HG03520 (cell line): Measurements from ENCODE around the gene ARID4A.
"Not testable (repeated sequence)": the region's sequence is repeated elsewhere in the genome, so short reads cannot be mapped to it uniquely, and the experiment has no call there.

Experiments used
- ATAC-seq: cut with Tn5 transposase; IDR thresholded peaks from one replicate; pipeline ENCODE4 v1.9.1; 2021; ENCODE audit warnings: mild to moderate bottlenecking, moderate library complexity; ENCODE audit not compliant: unreplicated experiment

The ARID4A gene, protein sequence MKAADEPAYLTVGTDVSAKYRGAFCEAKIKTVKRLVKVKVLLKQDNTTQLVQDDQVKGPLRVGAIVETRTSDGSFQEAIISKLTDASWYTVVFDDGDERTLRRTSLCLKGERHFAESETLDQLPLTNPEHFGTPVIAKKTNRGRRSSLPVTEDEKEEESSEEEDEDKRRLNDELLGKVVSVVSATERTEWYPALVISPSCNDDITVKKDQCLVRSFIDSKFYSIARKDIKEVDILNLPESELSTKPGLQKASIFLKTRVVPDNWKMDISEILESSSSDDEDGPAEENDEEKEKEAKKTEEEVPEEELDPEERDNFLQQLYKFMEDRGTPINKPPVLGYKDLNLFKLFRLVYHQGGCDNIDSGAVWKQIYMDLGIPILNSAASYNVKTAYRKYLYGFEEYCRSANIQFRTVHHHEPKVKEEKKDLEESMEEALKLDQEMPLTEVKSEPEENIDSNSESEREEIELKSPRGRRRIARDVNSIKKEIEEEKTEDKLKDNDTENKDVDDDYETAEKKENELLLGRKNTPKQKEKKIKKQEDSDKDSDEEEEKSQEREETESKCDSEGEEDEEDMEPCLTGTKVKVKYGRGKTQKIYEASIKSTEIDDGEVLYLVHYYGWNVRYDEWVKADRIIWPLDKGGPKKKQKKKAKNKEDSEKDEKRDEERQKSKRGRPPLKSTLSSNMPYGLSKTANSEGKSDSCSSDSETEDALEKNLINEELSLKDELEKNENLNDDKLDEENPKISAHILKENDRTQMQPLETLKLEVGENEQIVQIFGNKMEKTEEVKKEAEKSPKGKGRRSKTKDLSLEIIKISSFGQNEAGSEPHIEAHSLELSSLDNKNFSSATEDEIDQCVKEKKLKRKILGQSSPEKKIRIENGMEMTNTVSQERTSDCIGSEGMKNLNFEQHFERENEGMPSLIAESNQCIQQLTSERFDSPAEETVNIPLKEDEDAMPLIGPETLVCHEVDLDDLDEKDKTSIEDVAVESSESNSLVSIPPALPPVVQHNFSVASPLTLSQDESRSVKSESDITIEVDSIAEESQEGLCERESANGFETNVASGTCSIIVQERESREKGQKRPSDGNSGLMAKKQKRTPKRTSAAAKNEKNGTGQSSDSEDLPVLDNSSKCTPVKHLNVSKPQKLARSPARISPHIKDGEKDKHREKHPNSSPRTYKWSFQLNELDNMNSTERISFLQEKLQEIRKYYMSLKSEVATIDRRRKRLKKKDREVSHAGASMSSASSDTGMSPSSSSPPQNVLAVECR

DNA sequence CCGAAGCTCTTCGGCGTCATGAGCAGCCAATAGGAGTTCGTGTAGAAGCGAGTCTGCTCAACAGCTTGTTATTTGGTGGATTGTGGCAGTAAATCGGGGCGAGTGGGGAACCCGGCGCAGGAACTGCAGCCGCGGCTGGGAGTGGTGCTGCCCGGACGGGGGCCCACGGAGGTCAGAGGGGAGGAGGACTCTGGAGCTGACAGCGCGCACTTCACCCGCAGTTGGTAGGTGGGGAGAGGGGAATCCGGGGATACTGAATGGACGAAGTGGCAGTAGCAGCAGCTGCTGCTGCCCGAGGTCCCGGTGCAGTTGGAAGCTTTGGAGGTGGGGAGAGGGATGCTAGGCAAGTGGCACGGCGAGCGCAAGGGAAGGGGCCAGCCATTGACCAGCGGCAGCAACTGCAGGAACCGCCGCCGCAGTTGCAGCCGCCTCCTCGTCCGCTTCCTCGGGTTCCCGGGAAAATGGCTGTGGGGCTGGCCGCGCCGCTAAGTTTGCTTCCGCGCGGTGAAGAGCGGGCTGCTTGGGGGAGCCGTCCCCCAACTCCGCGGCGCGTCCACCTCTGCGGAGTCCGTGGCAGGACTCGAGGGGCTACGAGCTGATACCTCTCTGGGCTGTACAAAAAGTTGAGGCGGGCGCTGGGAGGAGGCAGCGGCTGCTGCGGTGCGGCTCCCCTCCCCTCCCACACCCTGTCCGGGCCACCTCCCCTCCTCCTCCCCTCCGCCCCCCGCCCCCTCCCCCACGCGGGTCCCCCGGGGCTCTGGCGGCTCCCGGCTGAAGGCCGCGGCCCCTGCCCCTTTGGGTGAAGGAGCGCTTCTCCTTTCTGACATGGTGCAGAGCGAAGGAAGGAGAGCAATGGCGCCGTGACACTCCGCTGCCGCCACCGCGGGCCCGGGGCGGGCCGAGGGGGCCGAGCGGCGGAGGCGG is at the start of gene ARID4A:
TSS of gene ARID4A (plus strand) at position 79 of the 924 bp plus-strand sequence. CDS start 1,300 bp downstream, outside the sequence.
- ATAC-seq, result peak; percentile 11

DNA sequence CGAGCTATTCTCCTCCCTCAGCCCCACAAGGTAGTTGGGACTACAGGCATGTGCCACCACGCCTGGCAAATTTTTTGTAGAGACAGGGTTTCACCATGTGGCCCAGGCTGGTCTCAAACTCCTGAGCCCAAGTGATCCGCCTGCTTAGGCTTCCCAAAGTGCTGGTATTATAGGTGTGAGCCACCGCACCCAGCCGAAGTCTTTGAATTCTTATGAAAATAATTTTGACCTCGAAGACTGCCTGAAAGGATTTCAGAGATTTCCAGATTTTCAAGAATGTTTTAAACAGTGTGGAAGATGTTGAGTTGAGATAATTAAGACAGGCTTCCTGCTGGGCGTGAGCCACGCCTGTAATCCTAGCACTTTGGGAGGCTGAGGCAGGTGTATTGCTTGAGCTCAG is 48.7 kb upstream of the ARID4A start:
- no peak for ATAC-seq

DNA sequence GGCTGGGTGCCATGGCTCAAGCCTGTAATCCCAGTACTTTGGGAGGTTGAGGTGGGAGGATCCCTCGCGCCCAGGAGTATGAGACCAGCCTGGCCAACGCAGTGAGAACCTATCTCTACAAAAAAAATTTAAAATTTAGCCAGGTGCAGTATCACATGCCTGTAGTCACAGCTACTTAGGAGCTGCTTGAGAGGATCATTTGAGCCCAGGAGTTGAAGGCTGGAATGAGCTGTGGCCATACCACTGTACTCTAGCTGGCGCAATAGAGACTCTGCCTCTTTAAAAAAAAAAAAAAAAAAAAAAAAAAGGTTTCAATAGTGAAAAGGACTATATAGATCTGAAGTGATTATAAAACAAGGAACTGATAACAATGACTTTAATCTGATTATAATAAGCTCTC is 40.2 kb upstream of the ARID4A start:
- no peak for ATAC-seq

DNA sequence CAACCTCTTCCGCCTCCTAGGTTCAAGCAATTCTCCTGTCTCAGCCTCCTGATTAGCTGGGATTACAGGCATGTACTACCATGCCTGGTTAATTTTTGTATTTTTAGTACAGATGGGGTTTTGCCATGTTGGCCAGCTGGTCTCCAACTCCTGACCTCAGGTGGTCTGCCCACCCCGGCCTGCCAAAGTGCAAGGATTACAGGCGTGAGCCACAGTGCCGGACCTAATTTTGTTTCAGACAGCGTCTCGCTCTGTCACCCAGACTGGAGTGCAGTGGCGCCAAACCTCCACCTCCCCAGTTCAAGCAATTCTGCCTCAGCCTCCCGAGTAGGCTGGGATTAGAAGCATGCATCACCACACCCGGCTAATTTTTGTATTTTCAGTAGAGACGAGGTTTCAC is 36.4 kb upstream of the ARID4A start:
- not testable (repeated sequence) for ATAC-seq

DNA sequence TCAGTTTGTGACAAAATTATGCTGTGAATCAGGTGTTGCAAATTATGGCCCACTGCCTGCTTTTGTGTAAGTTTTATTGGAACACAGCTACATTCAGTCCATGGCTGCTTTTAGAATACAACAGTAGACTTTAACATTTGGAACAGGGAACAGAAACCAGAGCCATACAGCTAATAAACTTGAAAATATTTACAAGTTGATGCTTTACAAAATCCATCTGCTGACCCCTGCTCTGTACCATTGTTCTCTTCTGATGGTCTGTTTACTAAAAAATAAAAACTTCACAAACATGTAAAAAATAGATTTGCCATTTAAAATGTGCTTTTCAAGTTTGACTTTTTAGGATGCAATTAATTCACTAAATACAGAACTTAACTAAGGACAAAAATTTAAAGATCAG is 33.0 kb upstream of the ARID4A start:
- ATAC-seq, result no peak

DNA sequence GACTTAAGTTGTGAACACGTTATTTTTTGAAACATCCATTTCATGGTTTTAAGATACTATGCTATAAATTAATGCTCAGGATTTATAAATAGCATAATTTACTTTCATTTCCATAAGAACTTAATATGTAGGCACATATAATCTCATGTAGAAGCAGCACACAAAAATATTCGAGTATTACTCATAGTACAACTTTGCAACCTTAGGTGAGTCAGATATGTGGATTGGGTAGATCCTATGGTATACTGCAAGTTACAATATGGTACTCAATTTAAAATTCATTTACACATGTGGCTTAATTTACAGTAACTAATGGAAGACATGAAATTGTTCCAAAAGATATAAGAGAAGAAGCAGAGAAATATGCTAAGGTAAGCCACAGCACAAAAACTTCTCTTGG is 27.7 kb upstream of the ARID4A start:
- ATAC-seq, result no peak

DNA sequence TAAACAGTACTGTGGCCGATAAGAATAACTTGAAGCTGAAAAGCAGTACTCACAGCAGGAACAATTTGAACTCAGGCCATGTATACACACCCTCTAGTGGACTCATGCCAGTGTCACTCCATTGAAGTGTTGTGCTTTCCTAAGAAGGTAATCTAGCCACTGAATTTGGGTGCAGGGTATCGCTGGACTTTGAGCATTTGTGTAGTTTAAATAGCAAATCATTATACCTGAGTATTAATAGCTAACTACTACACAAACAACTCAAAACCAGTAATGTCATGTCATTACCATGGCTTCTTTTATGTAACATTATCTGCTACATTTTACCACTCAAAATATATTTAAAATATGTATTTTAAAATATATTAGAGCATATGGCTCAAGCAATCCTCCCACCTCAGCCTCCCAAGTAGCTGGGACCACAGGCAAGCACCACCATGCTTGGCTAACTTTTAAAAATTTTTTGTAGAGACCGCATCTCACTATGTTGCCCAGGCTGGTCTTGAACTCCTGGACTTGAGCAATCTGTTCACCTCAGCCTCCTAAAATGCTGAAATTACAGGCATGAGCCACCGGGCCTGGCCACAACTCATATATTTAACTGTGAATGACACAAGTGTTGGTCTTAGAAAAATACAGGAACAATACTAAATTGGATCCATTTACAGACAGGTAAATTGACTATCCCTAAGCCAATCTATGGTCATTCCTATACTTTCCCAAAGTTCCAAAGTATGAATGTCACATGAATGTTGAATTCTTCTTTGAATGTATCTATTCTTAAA is 25.6 kb upstream of the ARID4A start:
- no peak for ATAC-seq

DNA sequence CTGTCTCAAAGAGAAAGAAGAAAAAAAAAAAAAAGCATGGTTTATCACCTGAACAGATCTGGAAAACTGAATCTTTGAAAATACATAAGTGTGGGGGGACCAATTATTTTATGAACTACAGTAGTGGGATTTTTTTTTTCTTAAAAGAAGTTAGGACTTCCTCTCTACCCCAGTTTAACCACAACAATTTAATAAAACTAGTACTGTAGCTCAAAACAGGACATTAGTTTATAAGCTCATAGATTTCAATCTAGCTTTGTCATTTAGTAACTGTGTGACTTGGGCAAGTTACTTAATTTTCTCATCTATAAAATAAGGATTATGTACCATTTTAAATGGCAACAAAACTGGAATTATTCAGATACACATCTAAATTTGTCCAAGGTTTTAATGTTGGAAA is 23.5 kb upstream of the ARID4A start:
- no peak for ATAC-seq

DNA sequence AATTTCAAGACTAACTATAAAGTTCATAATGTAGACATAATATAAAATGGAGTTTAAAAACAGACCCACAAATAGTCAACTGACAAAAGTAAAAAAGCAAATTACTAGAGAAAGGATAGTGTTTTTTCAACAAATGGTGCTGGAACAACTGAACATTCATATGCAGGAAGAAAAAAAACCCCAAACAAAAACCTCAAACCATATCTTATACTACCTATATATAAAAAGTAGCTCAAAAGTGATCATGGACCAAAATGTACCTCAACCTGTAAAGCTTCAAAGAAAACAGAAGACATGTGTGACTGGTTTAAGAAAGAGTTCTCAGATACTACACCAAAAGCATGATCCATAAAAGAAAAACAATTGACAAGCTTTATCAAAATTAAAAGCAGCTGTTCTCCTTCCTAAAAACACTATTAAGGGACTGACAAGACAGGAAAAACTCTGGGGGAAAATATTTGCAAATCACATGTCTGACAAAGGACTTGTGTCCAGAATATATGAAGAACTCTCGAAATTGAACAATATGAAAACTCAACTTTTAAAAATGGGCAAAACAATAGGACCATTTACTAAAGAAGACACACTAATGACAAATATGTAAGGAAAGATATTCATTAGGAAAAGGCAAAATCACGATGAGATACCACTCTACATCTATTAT is 22.7 kb upstream of the ARID4A start:
- no peak for ATAC-seq

DNA sequence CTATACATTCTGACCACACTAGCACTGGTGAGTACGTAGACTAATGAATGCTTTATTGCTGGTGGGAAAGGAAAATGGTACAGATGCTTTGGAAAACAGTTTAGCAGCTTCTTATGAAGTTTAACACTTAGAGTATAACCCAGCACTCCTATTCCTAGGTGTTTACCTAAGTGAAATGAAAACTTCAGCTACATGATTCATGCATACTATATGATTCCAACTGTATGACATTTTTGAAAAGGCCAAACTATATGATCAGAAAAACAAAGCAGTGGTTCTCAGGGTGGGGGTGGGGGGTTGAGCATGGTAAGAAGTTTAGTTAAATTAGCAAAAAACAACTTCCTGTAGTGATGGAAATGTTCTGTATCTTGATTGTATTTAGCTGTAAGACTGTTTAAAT is 22.1 kb upstream of the ARID4A start:
- no peak for ATAC-seq

DNA sequence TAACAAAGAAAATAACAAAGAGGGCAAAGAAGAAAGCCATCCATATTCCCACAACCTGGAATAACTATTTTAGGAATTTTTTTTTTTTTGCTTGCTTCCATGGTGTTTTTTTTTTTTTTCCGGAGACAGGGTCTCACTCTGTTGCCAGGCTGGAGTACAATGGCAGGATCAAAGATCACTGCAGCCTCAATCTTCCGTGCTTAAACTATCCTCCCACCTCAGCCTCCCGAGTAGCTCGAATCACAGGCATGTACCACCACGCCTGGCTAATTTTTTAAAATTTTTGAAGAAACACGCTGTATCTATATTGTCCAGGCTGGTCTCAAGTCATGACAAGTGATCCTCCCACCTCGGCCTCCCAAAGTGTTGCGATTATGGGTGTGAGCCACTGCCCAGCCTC is 20.2 kb upstream of the ARID4A start:
- ATAC-seq, result no peak

DNA sequence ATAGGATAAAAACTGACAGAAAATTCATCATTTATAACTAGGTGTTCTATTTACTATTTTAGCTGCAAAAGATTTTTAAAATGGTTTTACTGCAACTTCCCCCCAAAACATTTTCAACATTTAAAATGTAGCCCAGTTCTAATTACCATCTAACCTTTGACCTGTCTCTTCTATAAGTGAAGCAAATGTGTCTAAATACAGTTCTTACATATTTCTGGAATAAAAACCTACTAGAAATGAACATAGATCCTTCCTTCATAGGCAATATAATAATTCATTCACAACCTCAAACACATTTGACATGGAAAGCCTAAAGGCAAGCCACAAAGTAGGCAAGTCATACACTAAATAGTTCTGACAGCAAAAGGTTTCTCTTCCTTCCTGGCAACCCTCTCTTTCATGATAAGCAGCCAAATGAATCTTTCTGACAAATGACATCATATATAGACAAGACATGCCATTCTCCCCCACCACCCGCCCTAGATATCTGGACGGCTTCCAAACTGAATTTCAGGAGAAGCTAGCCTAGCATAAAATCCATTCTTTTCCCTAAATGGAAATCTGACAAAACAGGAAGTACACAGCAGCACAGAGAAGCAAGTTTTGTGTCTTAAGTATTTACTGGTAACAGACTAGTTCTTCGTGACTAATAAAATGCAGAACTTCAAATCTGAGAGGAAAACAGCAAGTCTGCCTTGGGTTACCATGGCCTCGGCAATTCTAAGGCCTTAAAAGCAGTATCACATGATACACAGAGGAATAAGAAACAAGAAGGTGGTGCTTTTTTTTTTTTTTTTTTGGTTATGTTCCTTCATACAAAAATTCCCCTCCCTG is 17.2 kb upstream of the ARID4A start:
- peak; percentile 71 for ATAC-seq

DNA sequence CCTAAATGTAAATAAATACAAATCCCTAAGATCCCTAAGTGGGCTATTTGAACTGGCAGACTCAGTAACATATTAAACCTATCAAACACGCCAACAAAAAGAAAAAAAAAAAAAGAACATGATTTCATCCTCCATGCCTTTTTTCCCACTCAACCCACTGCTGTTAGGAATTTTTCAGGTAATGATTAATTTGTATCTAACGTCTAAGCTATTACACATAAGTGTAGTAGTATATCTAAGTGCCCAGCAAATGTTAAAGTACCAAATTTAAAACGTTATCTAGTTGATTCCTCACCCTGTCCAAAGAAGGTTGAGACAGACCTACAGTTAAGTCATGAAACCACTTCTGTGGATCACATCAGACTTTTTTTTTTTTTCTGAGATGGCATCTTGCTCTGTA is 16.4 kb upstream of the ARID4A start:
- no peak for ATAC-seq

DNA sequence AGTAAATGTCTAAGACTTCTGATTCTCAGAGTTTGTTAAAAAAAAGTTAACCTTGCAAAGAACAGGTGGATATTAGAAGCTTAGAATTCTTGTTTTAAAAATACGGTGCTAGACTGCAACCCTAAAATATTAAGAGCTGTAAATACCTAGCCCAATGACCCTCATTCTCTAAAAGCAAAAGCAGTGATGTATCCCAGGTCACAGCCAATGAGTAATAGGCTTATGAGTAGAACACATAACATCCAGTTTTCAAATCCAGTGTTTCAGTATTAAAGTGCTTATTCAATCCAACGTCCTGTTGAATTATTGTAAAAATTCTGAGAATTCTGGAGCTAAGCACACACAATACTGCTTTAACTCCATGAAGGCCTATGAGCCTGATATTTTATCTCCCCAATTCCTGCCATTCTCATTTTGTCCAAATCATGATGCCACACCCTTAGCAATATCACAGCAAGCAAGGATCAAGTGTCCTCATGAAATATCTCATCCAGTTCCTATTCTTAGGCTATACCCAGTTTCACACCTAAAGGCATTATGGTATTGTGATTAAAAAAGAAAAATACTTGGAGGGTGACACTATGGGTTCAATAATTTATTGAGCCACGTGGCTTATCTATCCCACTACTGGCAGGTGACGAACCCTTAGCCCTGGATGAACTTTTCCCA is 15.3 kb upstream of the ARID4A start:
- no peak for ATAC-seq

DNA sequence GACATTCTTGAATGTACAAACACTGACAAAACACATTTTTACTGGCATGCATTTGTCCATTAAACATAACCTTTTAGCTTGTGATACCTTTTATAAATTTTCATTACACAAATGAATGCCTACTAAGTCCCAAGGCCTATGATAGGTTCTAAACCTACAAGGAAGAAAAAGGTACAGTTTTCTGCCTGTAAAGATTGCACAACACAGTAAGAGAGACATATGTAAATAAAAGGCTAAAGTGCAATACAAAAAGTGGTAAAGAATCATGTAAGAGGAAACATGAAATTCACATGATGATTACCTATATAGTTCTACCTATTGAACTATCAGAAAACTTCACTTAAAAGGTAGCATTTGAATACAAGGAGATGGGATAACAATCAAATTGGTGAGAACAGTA is 14.6 kb upstream of the ARID4A start:
- no peak for ATAC-seq

DNA sequence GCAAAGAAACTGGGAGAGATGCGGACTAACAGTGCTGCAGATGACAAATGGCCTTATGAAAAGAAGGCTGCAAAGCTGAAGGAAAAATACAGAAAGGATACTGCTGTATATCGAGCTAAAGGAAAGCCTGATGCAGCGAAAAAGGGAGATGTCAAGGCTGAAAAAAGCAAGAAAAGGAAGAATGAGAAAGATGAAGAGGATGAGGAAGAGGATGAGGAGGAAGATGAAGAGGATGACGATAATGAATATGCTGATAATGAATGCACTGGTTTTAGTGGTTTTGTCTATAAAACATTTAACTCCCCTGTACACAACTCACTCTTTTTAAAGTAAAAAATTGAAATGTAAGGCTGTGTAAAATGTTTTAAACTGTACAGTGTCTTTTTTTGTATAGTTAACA is 13.2 kb upstream of the ARID4A start:
- ATAC-seq, result no peak

DNA sequence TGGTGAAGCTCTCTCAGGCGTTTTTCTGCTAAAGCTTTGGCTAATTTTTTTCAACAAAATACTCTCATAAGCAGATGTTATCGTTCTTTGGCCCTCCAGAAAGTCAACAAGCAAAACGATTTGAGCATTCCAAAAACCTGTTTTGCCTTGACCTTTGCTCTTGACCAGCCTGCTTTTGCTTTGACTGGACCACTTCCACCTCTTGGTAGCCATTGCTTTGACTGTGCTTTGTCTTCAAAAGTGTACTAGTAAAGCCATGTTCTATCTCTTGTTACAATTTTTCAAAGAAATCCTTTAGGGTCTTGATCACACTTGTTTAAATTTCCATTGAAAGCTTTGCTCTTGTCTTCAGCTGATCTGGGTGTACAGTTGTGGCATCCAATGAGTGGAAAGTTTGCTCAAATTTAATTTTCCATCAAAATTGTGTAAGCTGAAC is 10.7 kb upstream of the ARID4A start:
- no peak for ATAC-seq
